Fibroblast of peridontal ligament (primary cell): ENCODE results near the gene MOV10.
A peak's percentile ranks its signal among the peaks of the same experiment; 100 is the strongest.

Source experiments
- DNase-seq: peaks from one replicate; pipeline ENCODE4 v3.0.0-alpha.2; 2010; ENCODE audit errors: extremely low read depth

The MOV10 gene

DNA sequence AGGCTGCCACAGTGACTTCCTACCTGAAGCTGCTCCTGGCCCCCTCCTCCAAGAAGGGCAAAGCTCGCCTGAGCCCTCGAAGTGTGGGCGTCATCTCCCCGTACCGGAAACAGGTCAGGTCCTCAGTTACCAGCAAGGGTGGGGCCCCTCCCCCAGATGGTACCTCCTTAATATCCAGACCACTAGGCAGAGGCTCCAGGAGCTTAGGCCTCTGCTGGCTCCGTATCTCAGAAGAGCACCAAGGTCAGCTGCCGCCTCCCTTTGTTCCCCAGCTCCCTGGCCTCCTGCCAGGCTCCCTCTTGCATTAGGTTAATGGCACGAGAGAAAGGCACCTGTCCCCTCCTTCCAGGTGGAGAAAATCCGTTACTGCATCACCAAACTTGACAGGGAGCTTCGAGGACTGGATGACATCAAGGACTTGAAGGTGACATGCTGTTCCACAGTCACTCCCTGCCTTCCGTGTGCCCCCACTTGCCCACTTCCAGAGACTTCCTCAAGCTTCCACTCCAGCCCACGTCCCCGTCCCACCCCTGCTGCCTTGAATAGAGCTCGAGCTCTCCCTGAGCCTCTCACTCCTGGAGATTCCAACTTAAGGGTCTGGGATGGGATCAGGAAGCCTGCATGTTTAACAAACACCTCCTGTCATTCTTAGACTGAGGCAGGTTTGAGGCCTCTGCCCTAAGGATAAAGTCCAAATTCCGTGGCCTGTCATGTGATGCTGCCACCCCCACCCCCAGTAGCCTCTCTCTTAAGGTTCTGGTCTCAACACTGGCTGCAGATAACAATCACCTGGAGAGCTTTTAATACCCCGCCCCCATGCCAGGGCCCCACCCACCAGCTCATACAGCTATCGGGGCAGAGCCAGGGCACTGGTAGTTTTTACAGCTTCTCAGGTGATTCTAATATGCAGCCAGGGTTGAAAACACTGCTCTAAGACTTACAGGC is 24.2 kb downstream of the MOV10 start:
- DNase-seq = no peak

DNA sequence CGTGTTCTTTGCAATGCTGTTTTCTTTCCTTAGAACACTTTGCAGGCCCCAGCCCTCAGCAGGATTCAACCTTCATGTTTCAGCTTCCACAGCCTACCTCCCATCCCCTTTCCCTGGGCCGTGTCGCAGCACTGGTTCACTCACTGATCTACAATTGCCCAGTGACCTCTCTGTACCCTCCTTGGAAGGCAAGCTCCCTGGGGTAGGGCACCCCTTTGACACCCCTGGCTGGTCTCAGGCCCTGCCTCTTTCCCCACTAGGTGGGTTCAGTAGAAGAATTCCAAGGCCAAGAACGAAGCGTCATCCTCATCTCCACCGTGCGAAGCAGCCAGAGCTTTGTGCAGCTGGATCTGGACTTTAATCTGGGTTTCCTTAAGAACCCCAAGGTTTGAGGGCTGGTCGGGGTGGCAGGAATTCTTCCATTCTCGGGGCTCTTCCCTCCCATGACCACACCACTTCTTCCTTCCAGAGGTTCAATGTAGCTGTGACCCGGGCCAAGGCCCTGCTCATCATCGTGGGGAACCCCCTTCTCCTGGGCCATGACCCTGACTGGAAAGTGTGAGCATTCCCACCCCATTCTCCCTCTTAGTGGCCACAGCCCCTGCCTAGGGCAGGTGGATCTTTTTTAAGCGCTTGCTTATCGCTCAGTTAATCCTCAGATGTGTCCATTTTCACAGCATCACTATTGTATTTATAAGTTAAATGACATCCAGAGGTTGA is 25.1 kb downstream of the MOV10 start:
- DNase-seq = no peak

DNA sequence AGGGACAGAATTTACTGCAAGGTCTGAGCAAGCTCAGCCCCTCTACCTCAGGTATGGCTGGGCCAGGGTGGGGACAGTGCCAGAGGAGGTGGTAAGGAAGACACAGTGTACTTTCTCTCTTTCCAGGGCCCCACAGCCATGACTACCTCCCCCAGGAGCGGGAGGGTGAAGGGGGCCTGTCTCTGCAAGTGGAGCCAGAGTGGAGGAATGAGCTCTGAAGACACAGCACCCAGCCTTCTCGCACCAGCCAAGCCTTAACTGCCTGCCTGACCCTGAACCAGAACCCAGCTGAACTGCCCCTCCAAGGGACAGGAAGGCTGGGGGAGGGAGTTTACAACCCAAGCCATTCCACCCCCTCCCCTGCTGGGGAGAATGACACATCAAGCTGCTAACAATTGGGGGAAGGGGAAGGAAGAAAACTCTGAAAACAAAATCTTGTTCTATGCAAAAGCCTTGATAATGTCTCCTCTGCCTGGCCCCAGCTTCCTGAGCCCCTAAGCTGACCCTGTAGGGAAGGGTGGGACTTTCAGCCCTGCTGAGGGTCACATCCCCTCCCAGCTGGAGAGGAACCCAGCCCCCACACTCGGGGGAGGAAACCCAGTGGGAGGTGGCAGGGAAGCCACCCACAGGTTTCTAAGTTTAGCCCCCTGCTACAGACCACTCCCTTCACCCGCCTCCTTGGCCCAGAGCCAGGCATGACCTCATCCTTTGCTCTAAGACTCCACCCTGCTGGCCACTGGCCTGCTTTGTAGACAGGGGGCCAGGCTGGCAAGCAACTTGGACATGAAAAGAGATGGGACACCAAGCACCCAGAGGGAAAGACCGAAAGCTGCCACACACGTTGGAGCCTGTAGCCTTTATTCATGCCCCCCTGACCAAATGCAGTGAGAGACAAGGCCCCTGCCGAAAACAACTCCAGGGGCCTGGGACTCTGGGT is 26.1 kb downstream of the MOV10 start:
- DNase-seq = peak; percentile 94

DNA sequence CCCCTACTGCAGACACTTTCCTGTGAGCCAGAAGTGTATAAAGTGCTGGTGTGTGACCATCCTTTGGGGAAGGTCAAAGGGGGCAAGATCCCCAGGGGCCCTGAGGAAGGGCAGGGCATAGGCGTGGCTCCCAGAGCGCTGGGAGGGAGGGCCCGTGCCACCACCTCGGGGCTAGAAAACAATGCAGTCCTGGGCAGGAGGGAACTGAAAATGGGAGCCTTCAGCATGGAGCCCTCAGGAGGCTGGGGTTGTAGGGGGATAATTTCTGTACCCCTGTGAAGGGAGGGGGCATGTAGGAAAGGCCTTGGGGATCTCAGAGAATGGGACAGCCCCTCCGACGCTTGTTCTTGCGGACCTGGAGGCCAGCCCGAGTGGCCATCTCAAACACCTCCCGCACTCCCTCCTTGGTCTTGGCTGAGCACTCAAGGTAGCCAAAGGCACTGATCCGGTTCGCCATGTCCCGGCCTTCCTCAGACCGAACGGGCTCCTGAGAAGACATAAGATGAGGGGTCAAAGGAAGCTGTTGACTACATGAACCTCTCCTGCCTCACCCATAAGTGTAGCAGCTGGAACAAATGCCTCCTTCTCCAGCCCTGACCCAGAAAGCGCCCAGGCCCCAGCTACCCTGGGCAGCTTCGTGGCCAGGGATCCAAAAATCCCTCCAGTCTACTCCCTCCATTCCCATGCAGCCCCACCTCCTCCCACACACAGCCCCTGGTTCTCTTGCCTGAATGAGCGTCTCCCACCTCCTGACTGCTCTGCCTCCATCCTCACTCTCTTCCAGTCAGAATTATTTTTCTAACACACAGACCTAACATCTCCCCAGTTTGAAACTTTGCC is 27.0 kb downstream of the MOV10 start:
- no peak for DNase-seq

DNA sequence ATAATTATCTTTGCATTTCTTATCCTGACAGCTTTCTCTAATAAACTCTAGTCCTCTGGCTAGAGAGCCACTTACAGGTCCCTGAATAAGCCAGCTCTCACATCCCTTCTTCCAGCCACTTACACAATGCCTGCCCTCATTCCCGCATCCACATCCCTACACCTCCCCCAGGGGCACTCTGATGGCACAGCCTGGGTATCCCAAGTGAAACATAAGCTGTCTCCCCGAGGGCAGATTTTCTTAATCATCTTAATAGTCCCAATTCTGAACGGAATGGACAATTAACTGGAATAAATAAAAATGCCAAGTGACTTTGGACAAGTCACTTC is 27.6 kb downstream of the MOV10 start:
- no peak for DNase-seq

DNA sequence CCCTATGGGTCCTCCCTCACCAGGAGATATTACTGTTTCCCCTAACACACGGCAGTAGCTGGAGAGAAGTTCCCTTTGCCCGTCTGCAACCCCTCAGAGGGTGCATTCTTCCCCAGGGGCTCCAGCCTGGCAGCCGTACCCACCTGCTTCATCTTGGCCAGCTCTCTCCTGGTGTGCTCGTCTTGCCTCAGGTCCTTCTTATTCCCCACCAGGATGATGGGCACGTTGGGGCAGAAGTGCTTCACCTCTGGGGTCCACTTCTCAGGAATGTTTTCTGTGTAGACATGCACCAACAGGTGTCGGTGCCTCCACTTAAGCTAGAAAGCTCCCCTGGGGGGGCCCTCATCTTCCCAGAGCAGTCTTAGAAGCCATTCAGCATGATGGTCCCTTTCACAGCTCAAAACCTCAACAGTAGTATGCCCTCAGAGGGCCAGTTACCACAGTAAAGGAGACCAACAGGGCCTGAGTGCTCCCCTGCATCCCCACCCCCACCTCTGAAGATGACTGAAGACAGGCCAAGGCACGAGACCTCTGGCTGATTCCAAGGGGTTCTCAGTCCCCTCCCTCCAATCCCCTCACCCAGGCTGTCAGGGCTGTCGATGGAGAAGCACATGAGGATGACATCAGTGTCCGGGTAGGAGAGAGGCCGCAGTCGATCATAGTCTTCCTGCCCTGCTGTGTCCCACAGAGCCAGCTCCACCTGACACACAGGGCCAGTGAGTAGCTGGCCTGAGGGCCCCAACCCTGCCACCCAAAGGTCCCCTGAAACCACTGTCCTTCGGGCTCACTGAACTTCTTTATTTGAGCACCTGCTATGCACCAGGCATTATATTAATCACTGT is 28.2 kb downstream of the MOV10 start:
- DNase-seq = no peak

DNA sequence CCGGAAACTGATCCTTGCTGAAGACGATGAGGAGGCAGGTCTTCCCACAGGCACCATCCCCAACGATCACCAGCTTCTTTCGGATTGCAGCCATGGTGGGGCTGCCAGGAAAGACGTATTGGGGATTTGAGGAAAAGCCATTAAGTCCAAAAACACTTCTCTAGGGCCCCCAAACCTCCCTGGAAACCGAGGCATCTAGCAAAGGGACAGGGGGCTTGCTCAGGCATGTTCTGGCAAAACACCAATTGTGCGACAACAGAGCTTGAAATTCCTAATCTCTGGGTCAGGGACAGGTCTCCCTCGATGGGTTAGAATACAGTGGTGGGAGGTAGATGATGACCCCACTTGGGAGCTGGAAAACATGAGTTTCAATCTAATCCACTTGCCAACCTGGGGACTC is 29.2 kb downstream of the MOV10 start:
- no peak for DNase-seq

DNA sequence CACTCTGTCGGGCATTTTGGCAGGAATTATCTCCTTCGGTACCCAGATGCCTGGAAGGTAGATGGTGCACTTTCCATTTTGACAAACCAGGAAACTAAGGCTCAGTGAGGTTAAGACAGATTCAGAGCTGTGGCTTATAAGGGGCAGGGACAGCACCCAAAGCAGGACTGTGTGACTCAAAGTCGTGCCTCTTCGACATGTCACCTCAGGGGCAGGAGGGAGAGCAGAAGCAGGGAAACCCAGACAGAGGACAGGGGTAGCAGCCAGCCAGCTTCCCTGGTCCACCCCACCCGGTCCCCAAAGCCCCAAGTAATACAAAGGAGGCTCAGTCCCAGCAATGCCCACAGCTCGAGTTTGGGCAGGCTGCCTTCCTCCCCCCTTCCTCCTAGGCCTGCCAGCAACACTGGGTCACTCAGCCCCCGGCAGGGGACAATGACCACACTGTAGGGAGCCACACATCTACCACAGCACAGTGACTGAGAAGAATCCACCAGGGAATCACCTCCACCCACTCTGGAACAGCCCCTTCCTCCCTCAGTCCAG is 30.0 kb downstream of the MOV10 start:
- DNase-seq = no peak

DNA sequence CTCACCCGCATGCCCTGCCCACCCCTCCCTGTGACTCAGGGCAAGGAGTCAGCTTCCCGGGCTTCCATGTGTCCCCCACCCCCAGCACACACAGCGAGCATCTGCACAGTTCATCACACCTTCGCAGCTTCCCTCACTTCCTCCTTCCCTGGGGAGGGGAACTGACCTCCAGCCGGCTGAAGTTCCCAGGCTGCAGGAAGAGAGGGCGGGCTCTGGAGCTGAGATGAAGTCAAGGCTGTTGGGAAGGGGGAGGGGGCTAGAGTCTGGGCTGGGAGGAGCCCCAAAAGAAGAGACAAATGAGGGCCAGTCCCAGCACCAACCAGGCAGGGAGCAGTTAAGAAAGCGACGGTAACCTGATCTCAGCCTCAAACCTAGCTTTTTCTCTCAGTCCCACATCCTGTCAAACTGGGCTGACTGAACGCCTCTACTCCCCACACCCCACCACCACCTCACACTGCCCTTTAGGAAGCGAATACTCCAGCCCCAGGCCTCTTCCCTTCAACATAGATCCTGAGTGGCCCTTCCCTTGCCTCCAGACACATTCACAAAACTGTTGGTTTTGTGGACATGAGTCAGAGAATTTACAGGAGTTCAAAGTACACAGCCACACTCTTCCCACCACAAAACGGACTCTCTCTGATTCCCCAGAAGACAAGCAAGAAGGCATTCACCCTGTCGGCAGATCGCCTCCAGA is 30.6 kb downstream of the MOV10 start:
- peak; percentile 91 for DNase-seq

DNA sequence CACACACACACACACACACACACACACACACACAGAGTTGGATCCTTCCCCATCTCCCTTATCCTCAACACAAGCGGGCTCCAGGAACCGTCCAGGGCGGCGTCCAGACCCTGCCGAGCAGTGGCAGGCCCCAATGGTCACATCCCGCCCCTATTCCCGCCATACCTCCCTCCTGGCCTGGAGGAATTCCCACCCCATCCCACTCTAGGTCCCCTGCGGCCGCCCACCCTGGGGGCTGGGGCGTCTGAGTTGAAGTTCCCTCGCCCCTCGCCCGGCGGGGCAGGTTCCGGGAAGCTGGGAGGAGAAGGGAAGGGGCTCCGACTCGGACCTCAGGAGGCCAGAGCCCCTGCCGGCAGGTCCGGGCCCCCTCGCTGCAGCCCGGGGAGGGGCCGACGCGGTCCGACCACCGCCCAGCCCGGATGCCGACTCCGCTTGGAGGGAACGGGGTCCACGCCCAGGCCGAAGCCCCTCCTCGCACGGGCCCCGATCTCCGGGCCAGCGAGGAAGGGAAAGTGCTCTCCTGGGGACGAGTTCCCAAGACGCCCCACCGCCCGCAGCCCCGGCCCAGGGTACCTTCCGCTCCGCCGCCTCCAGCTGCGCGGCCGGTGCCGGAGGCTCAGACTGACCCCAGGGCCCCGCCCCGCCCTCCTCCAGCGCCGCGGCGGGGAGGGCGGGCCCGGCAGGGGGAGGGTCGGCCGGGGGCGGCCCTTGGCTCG is 32.2 kb downstream of the MOV10 start, which contains the start of gene RHOC:
RHOC (minus strand) TSS at position 623 of the 716 bp plus-strand sequence. CDS start 3,328 bp downstream, outside the sequence.
- peak; percentile 33 for DNase-seq

DNA sequence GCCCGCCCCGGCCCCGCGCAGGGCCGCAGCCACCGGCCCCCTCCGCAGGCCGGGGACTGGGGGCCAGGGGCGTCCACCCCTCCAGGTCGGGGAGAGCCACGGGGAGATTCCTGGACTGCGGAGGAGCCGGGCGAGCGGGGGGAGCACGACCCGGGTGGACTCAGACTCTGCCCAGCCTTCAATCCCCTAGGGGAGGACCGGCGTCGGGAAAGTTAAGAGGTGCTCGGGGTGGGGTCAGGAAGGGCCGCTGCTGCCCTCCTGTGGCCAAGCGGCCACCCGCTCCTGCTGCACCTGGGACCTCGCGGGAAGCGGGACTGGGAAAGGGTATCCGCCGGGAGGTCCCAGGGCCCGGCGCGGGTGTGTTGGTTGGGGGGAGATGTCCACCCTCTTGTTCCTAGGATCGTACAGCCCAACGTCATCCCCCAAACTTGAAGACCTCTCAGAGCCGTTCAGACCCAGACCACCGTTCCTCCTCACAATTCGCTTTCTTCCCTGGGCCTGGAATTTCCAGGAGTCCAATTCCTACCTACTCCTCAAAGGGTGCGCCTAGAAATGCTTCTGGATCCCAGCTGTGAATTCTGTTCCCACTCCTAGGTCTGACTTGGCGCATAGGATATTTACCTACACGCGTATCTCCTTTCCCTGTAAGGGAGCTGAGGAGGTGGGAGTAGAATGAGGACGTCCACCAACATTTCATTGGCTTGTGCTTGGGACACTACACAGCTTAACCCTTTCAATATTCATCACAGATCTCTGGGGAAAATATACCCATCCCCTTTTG is 33.0 kb downstream of the MOV10 start:
- peak; percentile 78 for DNase-seq

DNA sequence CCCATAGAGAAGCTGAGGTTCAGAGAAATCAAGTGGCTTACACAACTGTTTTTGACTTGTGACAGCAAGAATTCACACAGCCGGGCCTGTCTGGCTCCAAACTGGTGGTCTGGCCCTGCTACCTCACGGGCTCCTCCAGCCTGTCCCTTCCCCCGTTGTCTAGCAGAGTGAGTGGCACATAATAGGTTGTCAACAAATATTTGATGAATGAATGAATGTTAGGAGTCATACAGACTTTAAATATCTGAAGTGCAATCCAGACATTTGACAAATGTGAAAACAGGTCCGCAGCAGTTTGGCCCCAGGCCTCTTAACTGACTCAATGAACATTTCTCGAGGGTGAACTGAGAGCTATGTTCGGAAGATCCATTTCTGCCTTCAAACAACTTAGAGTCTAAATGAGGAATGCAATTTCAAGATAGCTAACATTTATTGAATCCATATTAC is 33.6 kb downstream of the MOV10 start:
- no peak for DNase-seq

DNA sequence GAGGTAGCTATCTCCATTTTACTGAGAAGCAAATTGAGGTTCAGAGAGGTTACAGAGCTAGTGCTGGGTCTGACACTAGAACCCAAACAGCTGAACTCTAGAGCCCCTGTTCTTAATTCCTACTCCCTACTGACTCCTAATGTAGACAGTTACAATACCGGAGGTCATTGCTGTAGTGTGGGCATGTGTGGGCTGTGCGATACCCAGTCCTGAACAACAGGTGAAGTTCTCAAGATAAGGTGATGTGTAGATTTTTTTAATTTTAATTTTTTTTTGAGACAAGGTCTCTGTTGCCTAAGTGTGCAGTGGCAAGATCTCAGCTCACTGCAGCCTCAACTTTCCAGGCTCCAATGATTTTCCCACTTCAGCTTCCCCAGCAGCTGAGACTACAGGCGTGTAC is 34.0 kb downstream of the MOV10 start:
- no peak for DNase-seq

DNA sequence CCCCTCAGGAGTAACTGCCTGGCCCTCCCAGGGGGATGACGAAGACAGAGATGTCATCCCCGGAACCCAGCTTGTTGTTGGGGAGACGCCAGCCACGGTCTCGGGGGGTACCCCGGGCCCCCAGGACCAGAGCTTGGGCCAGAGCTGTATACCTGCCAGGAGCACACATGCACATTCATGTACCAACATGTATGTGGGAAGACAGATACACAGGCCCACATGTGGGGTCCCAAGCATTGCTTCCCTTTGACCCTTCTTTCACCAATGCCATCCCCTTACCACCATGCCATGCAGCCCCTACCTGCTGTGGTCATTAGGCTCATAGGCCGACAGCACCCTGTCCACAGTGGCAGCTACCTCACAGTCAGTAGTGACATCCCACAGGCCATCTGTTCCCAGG is 35.7 kb downstream of the MOV10 start:
- no peak for DNase-seq

DNA sequence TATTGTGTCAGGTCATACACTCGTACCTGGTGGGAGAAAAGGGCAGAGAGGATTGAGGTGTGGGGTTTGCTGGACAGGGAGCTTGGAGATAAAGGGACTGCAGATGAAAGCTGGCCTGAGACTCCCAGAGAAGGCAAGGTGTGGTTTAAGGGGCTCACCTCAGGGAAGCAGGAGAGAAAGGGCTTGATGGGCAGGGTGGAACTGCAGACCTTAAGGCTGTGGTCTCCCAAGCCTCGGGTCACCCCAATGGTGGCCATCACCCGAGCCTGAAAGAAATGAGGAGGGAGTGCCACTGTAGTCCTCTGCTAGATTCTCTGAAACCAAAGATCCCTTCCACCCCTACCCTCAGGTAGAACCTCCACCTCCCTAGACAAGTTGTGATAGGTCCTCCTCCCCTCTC is 36.1 kb downstream of the MOV10 start:
- no peak for DNase-seq

DNA sequence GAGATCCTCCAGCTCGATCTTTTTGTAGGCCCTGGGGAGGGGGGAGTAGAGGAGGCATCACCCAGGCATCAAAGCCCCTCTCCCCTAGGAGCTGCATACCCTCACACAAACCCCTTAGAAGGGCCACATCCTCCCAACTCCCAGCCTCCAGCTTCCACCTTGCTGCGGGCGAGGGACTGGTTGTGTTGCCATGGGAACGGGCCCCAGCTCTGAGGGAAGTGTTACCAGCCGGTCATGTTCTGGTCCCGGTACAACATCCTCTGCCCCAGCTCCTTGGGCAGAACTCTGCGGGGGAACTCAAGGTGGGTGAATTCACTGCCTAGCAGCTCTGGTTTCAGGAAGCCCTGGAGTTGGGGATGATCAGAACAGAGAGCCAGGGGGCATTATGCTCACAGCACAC is 36.6 kb downstream of the MOV10 start:
- no peak for DNase-seq

DNA sequence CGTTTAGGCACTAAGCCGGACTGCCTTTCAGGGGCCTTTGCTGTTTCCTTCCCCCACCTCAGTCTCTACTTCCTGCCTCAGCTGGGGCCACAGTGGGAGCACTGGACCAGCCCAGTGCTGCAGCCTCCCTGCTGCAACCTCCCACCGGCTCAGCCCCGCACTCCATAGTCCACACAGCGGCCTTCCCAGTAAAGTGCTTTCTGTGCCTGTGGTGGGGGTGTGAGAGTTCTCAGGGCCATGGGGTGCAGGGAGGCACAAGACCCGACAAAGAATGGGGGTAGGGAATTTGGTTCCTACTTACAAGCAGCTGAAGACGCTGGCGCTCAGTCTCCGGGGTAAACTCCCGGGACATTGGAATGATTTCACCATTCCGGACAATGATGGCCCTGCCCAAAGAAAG is 37.2 kb downstream of the MOV10 start:
- DNase-seq = no peak

DNA sequence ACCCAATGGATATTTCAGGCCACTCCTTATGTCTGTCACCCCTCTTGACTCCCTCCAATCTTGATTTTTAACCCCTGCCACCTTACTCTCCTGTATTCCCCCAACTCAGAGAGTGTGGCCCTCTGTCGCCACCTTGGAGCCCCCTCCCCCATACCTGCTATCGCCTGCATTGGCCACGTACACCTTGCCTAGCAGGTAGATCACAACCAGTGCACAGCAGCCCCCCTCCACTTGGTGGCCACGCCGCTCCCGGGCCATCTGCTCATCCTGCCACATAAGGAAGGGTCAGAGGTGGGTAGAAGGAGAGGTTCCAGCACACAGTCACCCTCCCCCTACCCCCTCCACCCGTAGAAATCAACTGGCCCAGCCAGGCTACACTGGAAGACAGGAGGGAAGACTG is 37.7 kb downstream of the MOV10 start:
- DNase-seq = no peak
